H1 (cell line): ENCODE results near the gene TOB1. TPM values are rescaled to one million over a fixed set of nuclear protein-coding genes. Genes with fewer than 3 reads are reported as not detected.

Source experiments
- CTCF ChIA-PET: fragments of 300-600 bp; sonication (Branson Sonifier 250); formaldehyde crosslinking; loops from one replicate; lab custom pipeline; 2021; ENCODE audit not compliant: partially characterized antibody; lab: Charles Lee
- POLR2A ChIA-PET: fragments of 300-600 bp; sonication (Branson Sonifier 250); formaldehyde crosslinking; loops from one replicate; lab custom pipeline; 2021; ENCODE audit warnings: inconsistent platforms; ENCODE audit not compliant: partially characterized antibody; lab: Charles Lee
- DNase-seq, 2 experiments: peaks; one replicate each; pipeline versions ENCODE4 v3.0.0 to v3.0.0-alpha.2; 2010 to 2022; ENCODE audit warnings: low spot score in 2 of 2, low read depth in 1 of 2, mixed read lengths in 1 of 2
- FAIRE-seq: peaks from 2 replicates; lab custom pipeline; 2011; peaks lifted over from hg19 to GRCh38; lab: Jason Lieb, UNC
- H2AFZ ChIP-seq: 2 replicates; pipeline ENCODE4 v1.8.1; 2012; ENCODE audit warnings: low read length, inconsistent platforms
- H2AK5ac ChIP-seq: 2 replicates; pipeline ENCODE4 v1.6.1; 2013; ENCODE audit warnings: low read depth, low read length
- H2BK120ac ChIP-seq: replicated peaks from 2 replicates; pipeline ENCODE3; 2013; ENCODE audit warnings: low read depth, low read length, inconsistent platforms
- H2BK12ac ChIP-seq: 2 replicates; pipeline ENCODE4 v1.6.1; 2013; ENCODE audit warnings: low read depth, low read length
- H2BK15ac ChIP-seq: 2 replicates; pipeline ENCODE4 v1.6.1; 2013; ENCODE audit warnings: low read length
- H2BK20ac ChIP-seq: 2 replicates; pipeline ENCODE4 v1.6.1; 2013; ENCODE audit warnings: low read length
- H2BK5ac ChIP-seq: 2 replicates; pipeline ENCODE4 v1.6.1; 2013; ENCODE audit warnings: low read depth, low read length
- H3K14ac ChIP-seq: 2 replicates; pipeline ENCODE4 v1.6.1; 2013; ENCODE audit warnings: inconsistent platforms; ENCODE audit not compliant: insufficient read length
- H3K18ac ChIP-seq: 2 replicates; pipeline ENCODE4 v1.6.1; 2013; ENCODE audit warnings: low read length; ENCODE audit errors: extremely low read depth
- H3K23ac ChIP-seq: 2 replicates; pipeline ENCODE4 v1.6.1; 2013; ENCODE audit warnings: inconsistent platforms; ENCODE audit not compliant: insufficient read length
- H3K23me2 ChIP-seq: 2 replicates; pipeline ENCODE4 v1.6.1; 2013; ENCODE audit warnings: low read depth, low read length
- H3K27ac ChIP-seq: 2 replicates; pipeline ENCODE4 v1.6.1; 2011; ENCODE audit warnings: low read depth, low read length, inconsistent platforms
- H3K27me3 ChIP-seq, 4 experiments: replicated peaks in 1 of 4; 1 replicate in 1 of 4; 2 replicates in 3 of 4; pipeline versions ENCODE4 v1.6.1 to v1.8.1; 2011 to 2013; ENCODE audit warnings: low read length in 3 of 4, mild to moderate bottlenecking in 3 of 4, inconsistent platforms in 2 of 4, mixed read lengths in 2 of 4, moderate library complexity in 1 of 4; ENCODE audit not compliant: control insufficient read depth in 3 of 4, insufficient read depth in 3 of 4; ENCODE audit errors: extremely low read depth in 1 of 4
- H3K36me3 ChIP-seq, 4 experiments: 2 replicates each; pipeline versions ENCODE4 v1.6.1 to v1.8.1; 2011 to 2013; ENCODE audit warnings: mild to moderate bottlenecking in 4 of 4, low read length in 3 of 4, moderate library complexity in 2 of 4, control low read depth in 1 of 4, inconsistent platforms in 1 of 4; ENCODE audit not compliant: insufficient read depth in 4 of 4, control insufficient read depth in 2 of 4
- H3K4ac ChIP-seq: replicated peaks from 2 replicates; pipeline ENCODE3; 2013; ENCODE audit warnings: low read length, low read depth, mixed read lengths, inconsistent platforms; ENCODE audit not compliant: insufficient read length
- H3K4me1 ChIP-seq, 4 experiments: replicated peaks in 1 of 4; 1 replicate in 1 of 4; 2 replicates in 3 of 4; pipeline versions ENCODE4 v1.6.1 to v1.8.1; 2011 to 2013; ENCODE audit warnings: low read length in 3 of 4, inconsistent platforms in 2 of 4, mixed read lengths in 1 of 4; ENCODE audit not compliant: insufficient read depth in 4 of 4, control insufficient read depth in 3 of 4
- H3K4me2 ChIP-seq, 2 experiments: 2 replicates each; pipeline versions ENCODE4 v1.6.1 to v1.8.1; 2011 to 2013; ENCODE audit warnings: low read depth in 2 of 2, low read length in 2 of 2, control low read depth in 1 of 2, inconsistent platforms in 1 of 2, mild to moderate bottlenecking in 1 of 2; ENCODE audit not compliant: insufficient read depth in 1 of 2
- H3K4me3 ChIP-seq, 4 experiments: fragments of 200-600, 300-600 bp in 1 of 4; sonication (generic), shearing (Covaris generic), sonication (Bioruptor Twin) in 1 of 4; 2 replicates each; pipeline versions ENCODE4 v1.5.1 to v1.8.1; 2011 to 2016; ENCODE audit warnings: low read length in 4 of 4, low read depth in 3 of 4, control low read depth in 2 of 4, inconsistent platforms in 2 of 4, mild to moderate bottlenecking in 2 of 4, mixed read lengths in 1 of 4, moderate library complexity in 1 of 4; ENCODE audit not compliant: insufficient read depth in 2 of 4; ENCODE audit errors: extremely low read depth in 1 of 4
- H3K56ac ChIP-seq: replicated peaks from 2 replicates; pipeline ENCODE3; 2013; ENCODE audit warnings: low read depth, mild to moderate bottlenecking, mixed read lengths, low read length, inconsistent platforms; ENCODE audit not compliant: insufficient read length
- H3K79me1 ChIP-seq: 2 replicates; pipeline ENCODE4 v1.6.1; 2013; ENCODE audit warnings: low read depth, low read length, control low read depth
- H3K79me2 ChIP-seq, 2 experiments: 2 replicates each; pipeline versions ENCODE4 v1.6.1 to v1.8.1; 2012 to 2013; ENCODE audit warnings: low read length in 2 of 2, mild to moderate bottlenecking in 2 of 2, inconsistent platforms in 1 of 2; ENCODE audit not compliant: insufficient read depth in 2 of 2, control insufficient read depth in 1 of 2
- H3K9ac ChIP-seq, 4 experiments: replicated peaks in 1 of 4; 1 replicate in 1 of 4; 2 replicates in 3 of 4; pipeline versions ENCODE4 v1.6.1 to v1.8.1; 2011 to 2013; ENCODE audit warnings: low read depth in 3 of 4, low read length in 3 of 4, control low read depth in 2 of 4, mild to moderate bottlenecking in 2 of 4, moderate library complexity in 2 of 4, inconsistent platforms in 1 of 4; ENCODE audit errors: extremely low read depth in 1 of 4
- H3K9me3 ChIP-seq, 2 experiments: 2 replicates each; pipeline versions ENCODE4 v1.6.1 to v1.8.1; 2012 to 2013; ENCODE audit warnings: mild to moderate bottlenecking in 2 of 2, moderate library complexity in 2 of 2, control low read depth in 1 of 2, inconsistent platforms in 1 of 2, low read depth in 1 of 2, low read length in 1 of 2, mixed read lengths in 1 of 2; ENCODE audit not compliant: insufficient read depth in 2 of 2
- H4K20me1 ChIP-seq, 2 experiments: replicated peaks in 1 of 2; 2 replicates each; pipeline versions ENCODE3 to v1.8.1; 2011 to 2013; ENCODE audit warnings: inconsistent platforms in 2 of 2, low read length in 2 of 2, mild to moderate bottlenecking in 1 of 2; ENCODE audit not compliant: insufficient read depth in 2 of 2, control insufficient read depth in 1 of 2
- H4K5ac ChIP-seq: 2 replicates; pipeline ENCODE4 v1.6.1; 2013; ENCODE audit warnings: low read length, low read depth, mixed read lengths, inconsistent platforms; ENCODE audit not compliant: insufficient read length
- H4K8ac ChIP-seq: 2 replicates; pipeline ENCODE4 v1.8.0; 2013; ENCODE audit warnings: mild to moderate bottlenecking, moderate library complexity, low read length, inconsistent platforms; ENCODE audit not compliant: insufficient read depth; ENCODE audit errors: extremely low read depth
- H4K91ac ChIP-seq: replicated peaks from 2 replicates; pipeline ENCODE3; 2013; ENCODE audit warnings: low read length, mixed read lengths, inconsistent platforms; ENCODE audit not compliant: insufficient read length
- KDM1A ChIP-seq: fragments of 200-600, 300-600 bp; sonication (generic); IDR thresholded peaks from 2 replicates; pipeline ENCODE4 v1.7.1; 2016; ENCODE audit warnings: mild to moderate bottlenecking, low read length, borderline replicate concordance
- KDM5A ChIP-seq: fragments of 200-600 bp; IDR thresholded peaks from 2 replicates; pipeline ENCODE4 v1.7.1; 2012; ENCODE audit warnings: mild to moderate bottlenecking, low read length, inconsistent platforms, mixed read lengths
- WGBS, 2 experiments: shearing (Covaris generic) in 1 of 2; methylation state at CpG; one replicate each; pipeline versions ENCODE4 v1.1.6 to v1.1.7; 2013 to 2015; ENCODE audit warnings: low lambda C conversion rate in 2 of 2, mixed read lengths in 2 of 2, inconsistent platforms in 1 of 2, low coverage in 1 of 2, missing lambda C conversion rate in 1 of 2; ENCODE audit not compliant: insufficient replicate concordance in 2 of 2, insufficient coverage in 1 of 2, insufficient read length in 1 of 2; ENCODE audit errors: extremely low coverage in 1 of 2, missing lambda C conversion rate in 1 of 2; 5-methylcytosine and 5-hydroxymethylcytosine counted together
- polyA plus RNA-seq, 7 experiments: library from polyadenylated mRNA; depleted of rRNA in 3 of 7; stranded (reverse) in 5 of 7; unstranded in 2 of 7; fragments of >200 nt in 5 of 7; fragments of 200-250 nt in 2 of 7; gene quantifications; 1 replicate in 5 of 7; 2 replicates in 1 of 7; 4 replicates in 1 of 7; pipeline versions ENCODE4 v1.2.1 to v1.2.3, GENCODE V29; 2011 to 2013; ENCODE audit warnings: missing spikeins in 2 of 7, mixed read lengths in 2 of 7
- total RNA-seq: library from RNA; stranded (reverse); fragmentation: NEBNext Ultra II Directional; extraction: Animal tissue kit (Norgen Biotek cat#: 25700); gene quantifications from 2 replicates; pipeline ENCODE4 v1.2.1, GENCODE V29; 2021

TOB1 gene
- total and polyA plus RNA-seq, 2 of the 8 experiments (the other 6 are each of a cell fraction or from before 2014, with no cell fraction given): 14.4 to 20.8 TPM

DNA sequence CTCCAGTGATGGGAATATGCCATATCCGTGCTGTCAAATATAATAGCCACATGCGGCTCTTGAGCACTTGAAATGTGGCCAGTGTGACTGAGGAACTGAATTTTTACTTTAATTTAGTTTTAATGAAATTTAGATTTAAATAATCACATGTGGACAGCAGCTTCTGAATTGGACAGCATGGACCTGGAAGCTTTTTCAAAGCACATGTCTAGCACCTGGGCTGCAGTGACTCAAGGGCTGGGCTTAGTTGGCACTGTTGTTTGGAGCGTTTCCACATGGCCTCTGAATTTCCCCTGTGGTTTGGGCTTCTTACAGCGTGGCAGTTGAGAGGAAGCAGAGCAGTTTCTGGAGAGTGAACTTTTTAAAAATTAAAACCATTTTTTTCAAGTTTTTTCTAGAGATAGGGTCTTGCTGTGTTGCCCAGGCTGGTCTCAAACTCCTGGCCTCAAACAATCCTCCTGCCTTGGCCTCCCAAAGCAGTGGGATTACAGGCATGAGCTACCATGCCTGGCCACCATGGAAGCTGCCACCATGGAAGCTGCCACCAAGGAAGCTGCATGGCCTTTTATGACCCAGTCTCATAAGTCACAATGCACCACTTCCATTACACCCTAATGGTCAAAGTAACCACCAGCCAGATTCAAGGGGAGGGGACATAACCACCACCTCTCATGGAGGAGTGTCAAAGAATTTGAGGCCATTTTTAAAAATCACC is 6.7 kb upstream of the TOB1 start:
- Histone ChIP-seq H3K9me3 (no peaks in the 10 kb centered on the region), H4K8ac (no peak overlapping the region; the same call in 1 of the 2 replicates)
- WGBS, 2 experiments: 88% methylated on average over 4 of the region's 4 CpGs; no CpG with 5 or more reads in 1 of the 2 experiments
- TF ChIP-seq KDM1A (0 out of 2 replicates have a peak, but pooled peaks have one; percentile 41), KDM5A (no peak)
- TF ChIP-seq, all 59 proteins: peak for 1
- H3K79me2 ChIP-seq: no peaks in the 10 kb centered on the region
- no peak overlapping the region for H2AK5ac ChIP-seq
- DNase-seq (no peak), FAIRE-seq (no peak)
- H3K79me1 ChIP-seq: no peaks in the 10 kb centered on the region
- no peaks in the 10 kb centered on the region for H3K27me3 ChIP-seq
- H4K5ac ChIP-seq: no peak overlapping the region
- no peaks in the 10 kb centered on the region for H4K20me1 ChIP-seq
- no peak overlapping the region for H4K91ac ChIP-seq
- H2AFZ ChIP-seq: no peak overlapping the region
- H3K14ac ChIP-seq: no peak overlapping the region
- H3K4me1 ChIP-seq: peaks cover 0 to 2% (median 0%) of the 10 kb centered on the region in 4 experiments; a peak in 1 of 7 replicates
- H3K23me2 ChIP-seq: no peaks in the 10 kb centered on the region; the same call in 1 of the 2 replicates
- ChIA-PET POLR2A (interaction anchor here (0.7 to 1.6 kb wide), 5 partner anchors 10 to 154 kb away, joined by 3 to 6 read pairs (median 3); partner anchors contain the start of gene LUC7L3), CTCF (interaction anchor here (1.2 to 2.0 kb wide), 10 partner anchors 13 to 89 kb away, joined by 3 to 6 read pairs (median 4); no protein-coding TSS in a partner anchor)
- no peak overlapping the region for H3K4me3 ChIP-seq
- no peaks in the 10 kb centered on the region for H3K36me3 ChIP-seq
- no peak overlapping the region for H3K23ac ChIP-seq
- no peak overlapping the region for H3K4ac ChIP-seq
- no peak overlapping the region for H2BK20ac ChIP-seq
- H3K18ac ChIP-seq: no peak overlapping the region
- no peak overlapping the region for H3K27ac ChIP-seq
- H2BK120ac ChIP-seq: no peak overlapping the region
- H3K56ac ChIP-seq: no peak overlapping the region
- H2BK15ac ChIP-seq: no peak overlapping the region
- no peak overlapping the region for H2BK5ac ChIP-seq
- H3K9ac ChIP-seq: no peak overlapping the region
- H2BK12ac ChIP-seq: no peak overlapping the region
- H3K4me2 ChIP-seq: no peak overlapping the region
